Immature natural killer cell (primary cell): ENCODE results near the gene VSIG2. TPM values are rescaled to one million over a fixed set of nuclear protein-coding genes. Genes with fewer than 3 reads are reported as not detected.
"Not testable (repeated sequence)": the region's sequence is repeated elsewhere in the genome, so short reads cannot be mapped to it uniquely, and the experiment has no call there.

Source experiments
- DNase-seq, 3 donors: peaks; one replicate each; pipeline ENCODE4 v3.0.0; 2022; ENCODE audit warnings: mixed read lengths in 1 of 3
- H3K27ac Mint-ChIP-seq, 6 donors: one replicate each; pipeline ENCODE4 v1.8.0; 2020; ENCODE audit warnings: mixed read lengths in 6 of 6, mild to moderate bottlenecking in 5 of 6, inconsistent platforms in 4 of 6, moderate library complexity in 3 of 6
- H3K27me3 Mint-ChIP-seq, 3 donors: one replicate each; pipeline ENCODE4 v1.8.0; 2020 to 2021; ENCODE audit warnings: low read depth in 3 of 3, mild to moderate bottlenecking in 3 of 3, mixed read lengths in 3 of 3, moderate library complexity in 3 of 3, inconsistent platforms in 1 of 3
- H3K36me3 Mint-ChIP-seq, 3 donors: one replicate each; pipeline ENCODE4 v1.8.0; 2020; ENCODE audit warnings: mixed read lengths in 3 of 3, inconsistent platforms in 2 of 3, mild to moderate bottlenecking in 2 of 3
- H3K4me1 Mint-ChIP-seq, 2 donors: one replicate each; pipeline ENCODE4 v1.8.0; 2020; ENCODE audit warnings: inconsistent platforms in 2 of 2, mild to moderate bottlenecking in 2 of 2, mixed read lengths in 2 of 2, moderate library complexity in 1 of 2
- H3K4me3 Mint-ChIP-seq, 5 donors: one replicate each; pipeline ENCODE4 v1.8.0; 2020; ENCODE audit warnings: mild to moderate bottlenecking in 5 of 5, mixed read lengths in 5 of 5, inconsistent platforms in 3 of 5, moderate library complexity in 3 of 5
- H3K9me3 Mint-ChIP-seq, 6 donors: one replicate each; pipeline ENCODE4 v1.8.0; 2020; ENCODE audit warnings: mild to moderate bottlenecking in 6 of 6, mixed read lengths in 6 of 6, inconsistent platforms in 4 of 6, moderate library complexity in 3 of 6
- polyA plus RNA-seq, 3 donors: library from polyadenylated mRNA; unstranded; fragments of 300-500 nt; fragmentation: Illumina TruSeq; gene quantifications; one replicate each; pipeline ENCODE4 v1.2.3, GENCODE V29; 2021

VSIG2 gene
- polyA plus RNA-seq, 3 donors from 2014 or later, result not detected

- Mint-ChIP-seq H3K4me1 (peaks cover 10 to 16% of the 10 kb centered on the region in 2 donors), H3K4me3 (no peak overlapping the region), H3K27me3 (no peaks in the 10 kb centered on the region), H3K27ac (no peak overlapping the region), H3K9me3 (no peaks in the 10 kb centered on the region), H3K36me3 (peaks cover 7 to 15% (median 13%) of the 10 kb centered on the region in 3 donors)
- DNase-seq, result no peak
Observed at GRCh38 chr11:124778281-124778680, 26.2 kb upstream of the VSIG2 start.

DNA sequence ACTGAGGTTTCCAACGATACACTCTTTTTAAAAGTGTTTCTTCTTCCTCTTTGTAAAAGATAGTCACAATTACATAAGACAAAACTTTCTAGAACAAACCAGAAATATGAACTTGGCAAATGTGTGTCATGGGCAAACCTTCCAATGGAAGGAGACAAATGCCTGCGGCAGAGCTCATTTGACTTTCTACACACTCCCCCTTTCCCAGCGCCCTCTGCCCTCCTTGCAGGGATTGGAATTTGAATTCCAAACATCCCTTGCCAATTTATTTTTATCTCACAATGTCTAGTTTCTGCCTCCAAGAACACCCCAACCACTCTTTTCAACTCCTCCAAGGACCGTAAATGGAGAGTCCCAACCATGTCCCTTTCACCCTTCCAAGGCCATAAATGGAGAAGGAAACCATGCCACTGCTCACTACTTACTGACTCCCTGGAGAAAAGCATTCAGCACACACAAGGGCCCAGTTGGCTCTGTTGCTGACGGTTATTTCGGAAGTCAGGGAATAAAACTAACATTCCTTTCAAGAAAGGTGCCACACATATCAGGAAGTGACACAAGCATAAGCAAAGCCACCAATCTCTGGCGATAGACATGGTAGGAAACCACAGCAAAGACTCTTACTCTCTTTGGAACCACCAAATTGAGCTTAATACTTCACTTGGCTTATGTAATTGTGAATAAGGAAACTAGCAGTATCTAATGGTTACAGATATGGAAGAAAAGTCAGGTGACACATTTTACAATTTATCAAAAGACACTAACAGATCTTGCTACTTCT lies 25.0 kb upstream of the VSIG2 start:
- H3K9me3 Mint-ChIP-seq, result no peaks in the 10 kb centered on the region
- H3K4me1 Mint-ChIP-seq, result peaks cover 10 to 16% of the 10 kb centered on the region in 2 donors
- peaks cover 12 to 20% (median 14%) of the 10 kb centered on the region in 3 donors for H3K36me3 Mint-ChIP-seq
- H3K27me3 Mint-ChIP-seq, result no peaks in the 10 kb centered on the region
- peak overlapping the region in 2 of 6 donors; percentile 14 to 17 for H3K27ac Mint-ChIP-seq
- DNase-seq, result no peak
- peak overlapping the region in 1 of 5 donors; percentile 9 for H3K4me3 Mint-ChIP-seq

GRCh38 chr11:124770959-124771358 lies 18.9 kb upstream of the VSIG2 start:
- H3K27me3 Mint-ChIP-seq, H3K9me3 Mint-ChIP-seq, H3K4me3 Mint-ChIP-seq, H3K27ac Mint-ChIP-seq, DNase-seq, H3K4me1 Mint-ChIP-seq: not testable (repeated sequence)
- peaks cover 10 to 31% (median 23%) of the 10 kb centered on the region in 3 donors for H3K36me3 Mint-ChIP-seq

GRCh38 chr11:124769806-124770774 lies 18.0 kb upstream of the VSIG2 start:
- Mint-ChIP-seq H3K4me1 (no peaks in the 10 kb centered on the region), H3K27me3 (no peaks in the 10 kb centered on the region), H3K4me3 (no peak overlapping the region), H3K9me3 (no peaks in the 10 kb centered on the region), H3K27ac (no peak overlapping the region), H3K36me3 (peaks cover 10 to 34% (median 23%) of the 10 kb centered on the region in 3 donors)
- DNase-seq, result no peak

DNA sequence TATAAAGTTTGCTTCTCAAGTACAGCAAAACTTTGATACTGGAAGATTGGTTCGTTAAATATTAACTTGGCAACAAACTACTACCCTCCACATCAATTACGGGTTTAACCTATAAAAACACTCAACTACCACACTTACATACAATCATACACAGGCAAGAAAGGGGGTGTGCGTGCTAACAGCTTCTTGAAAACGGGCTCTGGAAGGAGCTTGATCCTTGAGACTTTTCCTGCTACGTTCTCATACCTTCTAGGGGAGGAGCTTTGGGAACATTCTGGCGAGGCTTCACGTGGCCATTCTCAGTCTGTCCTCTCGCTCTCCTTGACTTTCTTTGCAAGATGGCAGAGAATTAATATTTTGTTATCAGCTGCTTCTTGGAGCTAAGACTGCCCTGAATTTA lies 16.9 kb upstream of the VSIG2 start:
- Mint-ChIP-seq H3K4me1 (peaks cover 0 to under 1% of the 10 kb centered on the region in 2 donors), H3K27me3 (peaks cover 0 to under 1% (median 0%) of the 10 kb centered on the region in 3 donors), H3K9me3 (no peaks in the 10 kb centered on the region), H3K27ac (no peak overlapping the region), H3K4me3 (no peak overlapping the region), H3K36me3 (peaks cover 17 to 36% (median 31%) of the 10 kb centered on the region in 3 donors)
- DNase-seq, result no peak

DNA sequence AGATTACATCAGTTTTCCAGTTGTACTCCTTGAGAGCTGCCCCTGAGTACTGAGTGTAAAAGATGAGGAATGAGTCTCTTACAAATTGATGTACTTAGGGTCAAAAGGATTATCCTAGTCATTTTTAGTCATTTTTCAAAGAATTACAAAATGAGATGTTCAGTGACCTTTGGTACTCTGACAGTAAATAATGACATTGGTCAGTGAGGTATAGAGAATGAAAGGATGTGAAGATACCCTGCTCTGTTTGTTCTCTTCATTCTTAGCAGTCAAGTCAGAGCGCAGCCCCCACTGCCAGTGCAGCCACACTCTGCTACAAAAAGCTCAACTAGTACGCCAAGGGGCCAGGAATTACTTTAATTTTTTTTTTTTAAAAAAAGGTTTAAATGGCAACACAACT lies 14.1 kb upstream of the VSIG2 start:
- Mint-ChIP-seq H3K27me3 (peaks cover 3 to 13% (median 13%) of the 10 kb centered on the region in 3 donors), H3K4me1 (peaks cover 9 to 12% of the 10 kb centered on the region in 2 donors), H3K4me3 (no peak overlapping the region), H3K36me3 (peaks cover 10 to 23% (median 21%) of the 10 kb centered on the region in 3 donors), H3K27ac (no peak overlapping the region), H3K9me3 (no peaks in the 10 kb centered on the region)
- no peak for DNase-seq

DNA sequence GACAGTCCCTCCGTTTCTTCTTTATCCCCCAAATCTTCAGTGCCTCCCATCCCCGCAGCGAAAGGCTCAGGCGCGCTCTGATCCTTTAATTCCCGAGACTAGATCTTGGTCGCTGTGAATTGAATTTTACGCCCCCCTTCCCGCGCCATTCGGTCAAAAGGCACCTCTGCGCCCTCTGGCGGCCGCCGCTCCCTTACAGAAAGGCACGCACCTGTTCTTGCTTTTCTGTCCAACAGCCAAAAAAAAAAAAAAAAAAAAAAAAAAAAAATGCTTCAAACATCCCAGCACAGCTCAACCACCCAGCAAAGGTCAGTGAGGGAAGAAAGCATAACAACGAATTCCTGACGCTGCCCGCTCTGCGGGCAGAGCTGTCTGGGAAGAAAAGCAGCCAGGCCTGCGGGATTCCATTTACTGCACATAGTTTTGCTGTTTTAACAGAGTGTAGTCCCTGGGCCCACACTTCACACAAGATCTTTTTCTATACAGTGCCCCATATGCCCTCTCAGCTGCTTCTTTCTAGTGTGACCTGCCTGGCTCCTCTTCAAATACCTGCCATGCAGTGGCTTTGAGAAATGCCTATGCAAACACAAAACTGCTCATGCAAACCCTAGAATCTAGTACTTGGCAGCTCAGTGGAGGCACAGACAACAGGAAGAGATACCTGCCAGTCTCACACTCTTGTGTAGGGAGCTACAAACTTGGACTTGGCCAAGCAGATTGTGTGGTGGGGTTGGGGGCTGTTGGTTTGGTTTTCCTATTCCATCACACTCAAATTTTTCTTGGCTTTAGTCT lies 11.3 kb upstream of the VSIG2 start:
- DNase-seq, result peak; percentile 65 to 75 (median 69)
- Mint-ChIP-seq H3K9me3 (no peaks in the 10 kb centered on the region), H3K4me3 (peak overlapping the region; percentile 89 to 97 (median 95)), H3K36me3 (peaks cover 10 to 16% (median 13%) of the 10 kb centered on the region in 3 donors), H3K27me3 (peaks cover 12 to 23% (median 20%) of the 10 kb centered on the region in 3 donors), H3K4me1 (peaks cover 25 to 26% of the 10 kb centered on the region in 2 donors), H3K27ac (peak overlapping the region in 3 of 6 donors; percentile 40 to 78 (median 59))

DNA sequence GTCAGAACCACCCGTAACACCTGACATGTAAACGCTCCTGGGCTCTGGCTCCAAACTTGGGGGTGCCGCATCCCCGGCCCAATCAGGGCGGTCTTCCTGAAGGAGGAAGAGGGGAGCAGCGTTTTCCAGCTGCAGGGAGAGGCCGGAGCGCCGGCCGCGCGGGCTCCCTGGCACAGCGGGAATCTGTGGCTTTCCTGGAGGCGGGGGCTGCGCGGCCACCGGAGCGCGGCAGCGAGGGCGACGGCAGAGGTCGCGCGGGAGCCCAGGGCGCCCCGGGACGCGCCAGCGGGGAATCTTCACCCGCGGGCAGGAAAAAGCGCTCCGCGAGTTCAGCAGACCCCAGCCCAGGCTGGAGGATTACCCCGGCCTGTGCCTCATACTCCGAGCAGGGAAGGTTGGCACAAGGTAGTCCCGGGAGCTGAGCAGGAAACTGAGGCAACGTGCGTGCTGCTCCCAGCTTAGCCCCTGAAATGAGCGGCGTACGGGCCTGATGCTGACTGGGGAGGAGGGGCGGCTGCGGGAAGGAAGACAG lies 10.6 kb upstream of the VSIG2 start:
- H3K4me3 Mint-ChIP-seq, result peak overlapping the region; percentile 89 to 97 (median 95)
- H3K9me3 Mint-ChIP-seq, result peaks cover 0 to 2% (median 0%) of the 10 kb centered on the region in 6 donors
- H3K27me3 Mint-ChIP-seq, result peaks cover 12 to 26% (median 24%) of the 10 kb centered on the region in 3 donors
- peak overlapping the region in 1 of 6 donors; percentile 55 for H3K27ac Mint-ChIP-seq
- DNase-seq, result no peak
- peaks cover 28 to 29% of the 10 kb centered on the region in 2 donors for H3K4me1 Mint-ChIP-seq
- H3K36me3 Mint-ChIP-seq, result peaks cover 10 to 16% (median 13%) of the 10 kb centered on the region in 3 donors

GRCh38 chr11:124762105-124762623 lies 10.1 kb upstream of the VSIG2 start, which contains the start of gene ESAM:
Gene ESAM, minus strand, starts transcription at chr11:124762290. Its CDS starts 136 bp downstream, at chr11:124762154.
- Mint-ChIP-seq H3K27ac (peak within 1 kb of the TSS in 2 of 6 donors; percentile 59 to 78), H3K27me3 (peaks cover 12 to 32% (median 28%) of the 10 kb centered on the region in 3 donors), H3K36me3 (peaks cover 10 to 16% (median 13%) of the 10 kb centered on the region in 3 donors)

DNA sequence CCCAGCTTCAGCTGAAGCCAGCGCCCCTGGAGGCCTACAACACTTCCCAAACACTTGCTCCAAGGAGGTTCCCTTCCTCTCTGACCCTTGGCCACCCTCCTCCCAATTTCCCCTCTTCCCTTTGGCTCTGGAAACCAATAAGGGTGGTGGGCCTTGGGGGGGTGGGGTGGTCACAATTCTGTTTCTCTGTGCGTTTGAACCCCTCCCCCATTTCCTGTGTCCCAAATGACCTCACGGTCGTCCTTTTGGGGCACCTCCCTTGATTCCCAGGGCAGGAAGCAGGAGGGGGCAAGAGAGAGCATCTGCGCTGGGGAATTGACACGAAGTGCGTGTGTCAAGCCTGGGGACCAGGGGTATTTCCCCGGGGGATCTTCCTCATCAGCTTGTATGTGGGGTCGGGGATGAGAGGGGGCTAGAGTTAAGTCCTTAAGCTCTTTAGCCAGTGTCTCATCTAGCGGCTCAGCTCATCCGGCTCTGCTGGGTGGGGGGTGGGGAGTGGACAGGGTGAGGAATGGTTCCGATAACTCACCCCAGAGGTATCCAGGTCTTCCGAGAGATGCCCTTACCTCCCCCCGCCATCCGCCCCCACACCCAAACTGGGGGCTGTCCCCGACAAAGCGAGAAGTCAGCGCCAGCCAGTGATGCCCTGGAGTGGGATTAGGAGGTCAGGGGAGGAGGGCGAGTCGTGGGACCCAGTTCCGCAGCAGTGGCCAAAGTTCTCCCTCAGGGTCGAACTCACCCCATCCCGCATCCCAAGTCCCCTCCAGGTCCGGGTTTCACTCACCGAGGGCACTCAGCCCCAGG lies 9.4 kb upstream of the VSIG2 start:
- H3K36me3 Mint-ChIP-seq, result peaks cover 8 to 12% (median 10%) of the 10 kb centered on the region in 3 donors
- H3K27me3 Mint-ChIP-seq, result peaks cover 12 to 34% (median 31%) of the 10 kb centered on the region in 3 donors
- no peak overlapping the region for H3K27ac Mint-ChIP-seq
- peaks cover 0 to 2% (median 0%) of the 10 kb centered on the region in 6 donors for H3K9me3 Mint-ChIP-seq
- H3K4me1 Mint-ChIP-seq, result peaks cover 28 to 29% of the 10 kb centered on the region in 2 donors
- H3K4me3 Mint-ChIP-seq, result peak overlapping the region; percentile 35 to 67 (median 53)
- DNase-seq, result no peak

More at GRCh38 chr11:124762105-124762623, 10.1 kb upstream of the VSIG2 start, which contains the start of gene ESAM:
- peak within 1 kb of the TSS; percentile 89 to 97 (median 95) for H3K4me3 Mint-ChIP-seq
- peaks cover 28 to 29% of the 10 kb centered on the region in 2 donors for H3K4me1 Mint-ChIP-seq
- peaks cover 0 to 2% (median 0%) of the 10 kb centered on the region in 6 donors for H3K9me3 Mint-ChIP-seq
- DNase-seq, result peak; percentile 28 to 44 (median 28)

GRCh38 chr11:124760806-124761205 lies 8.8 kb upstream of the VSIG2 start:
- Mint-ChIP-seq H3K4me3 (peak overlapping the region in 3 of 5 donors; percentile 15 to 49 (median 18)), H3K4me1 (peaks cover 28 to 29% of the 10 kb centered on the region in 2 donors), H3K27ac (no peak overlapping the region), H3K9me3 (peaks cover 0 to 2% (median 0%) of the 10 kb centered on the region in 6 donors), H3K27me3 (peaks cover 12 to 35% (median 31%) of the 10 kb centered on the region in 3 donors), H3K36me3 (peaks cover 4 to 8% (median 7%) of the 10 kb centered on the region in 3 donors)
- no peak for DNase-seq
